Embryonic facial prominence (tissue), 1 donor: ENCODE data around the gene PAK5.
A peak's percentile ranks its signal among the peaks of the same experiment; 100 is the strongest.
"Not testable (repeated sequence)": the region's sequence is repeated elsewhere in the genome, so short reads cannot be mapped to it uniquely, and the experiment has no call there.

Experiments used
- DNase-seq: peaks from one replicate; pipeline ENCODE4 v3.0.0-alpha.2; 2016; ENCODE audit errors: extremely low spot score

The PAK5 gene

GRCh38 chr20:9685011-9685410 is 153.9 kb downstream of the PAK5 start:
- DNase-seq, result no peak

DNA sequence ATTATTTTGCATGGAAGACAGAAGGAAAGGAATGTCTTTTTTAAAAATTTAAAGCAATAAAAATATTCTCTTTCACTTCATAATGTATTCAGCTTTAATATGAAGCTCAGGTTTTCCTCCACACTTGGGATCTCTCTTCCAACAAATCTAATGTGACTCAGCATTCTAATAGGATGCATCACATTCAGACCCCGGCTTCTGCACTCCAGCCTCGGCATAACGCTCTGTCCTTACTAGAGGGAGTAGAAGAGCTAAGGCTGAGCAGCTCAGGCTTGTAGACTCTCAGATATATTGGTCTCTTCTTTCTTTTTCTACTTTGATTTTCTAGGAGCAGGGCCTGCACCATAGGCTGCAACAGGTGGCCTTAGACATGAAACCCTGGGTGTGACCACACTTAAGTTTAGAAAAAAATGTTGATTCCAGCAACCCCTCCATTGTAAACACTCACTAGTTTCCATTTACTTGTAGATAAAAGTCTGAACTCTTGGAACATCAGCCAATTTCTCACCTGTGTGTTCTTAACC is 161.7 kb downstream of the PAK5 start:
- DNase-seq, result no peak

GRCh38 chr20:9672981-9673380 is 165.9 kb downstream of the PAK5 start:
- DNase-seq, result no peak

DNA sequence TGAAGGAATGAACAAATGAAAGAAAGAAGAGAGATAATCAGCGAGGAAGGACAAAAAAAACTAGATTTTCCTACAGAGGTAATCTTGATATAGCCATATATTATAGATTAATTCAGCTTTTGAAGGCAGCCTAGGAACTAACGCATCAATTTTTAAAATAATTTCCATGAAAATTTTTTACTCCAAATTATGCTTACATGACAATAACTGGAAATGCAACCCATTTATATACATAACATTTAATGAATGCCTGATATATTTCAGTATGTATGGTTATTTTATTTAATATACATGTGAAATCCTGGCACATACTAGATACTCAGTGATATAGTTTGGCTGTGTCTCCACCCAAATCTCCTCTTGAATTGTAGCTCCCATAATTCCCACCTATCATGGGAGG is 166.8 kb downstream of the PAK5 start:
- no peak for DNase-seq

- DNase-seq, result no peak
These were observed 170.5 kb downstream of the PAK5 start for GRCh38 chr20:9668381-9668780.

- no peak for DNase-seq
These were observed 175.5 kb downstream of the PAK5 start for GRCh38 chr20:9663423-9663822.

DNA sequence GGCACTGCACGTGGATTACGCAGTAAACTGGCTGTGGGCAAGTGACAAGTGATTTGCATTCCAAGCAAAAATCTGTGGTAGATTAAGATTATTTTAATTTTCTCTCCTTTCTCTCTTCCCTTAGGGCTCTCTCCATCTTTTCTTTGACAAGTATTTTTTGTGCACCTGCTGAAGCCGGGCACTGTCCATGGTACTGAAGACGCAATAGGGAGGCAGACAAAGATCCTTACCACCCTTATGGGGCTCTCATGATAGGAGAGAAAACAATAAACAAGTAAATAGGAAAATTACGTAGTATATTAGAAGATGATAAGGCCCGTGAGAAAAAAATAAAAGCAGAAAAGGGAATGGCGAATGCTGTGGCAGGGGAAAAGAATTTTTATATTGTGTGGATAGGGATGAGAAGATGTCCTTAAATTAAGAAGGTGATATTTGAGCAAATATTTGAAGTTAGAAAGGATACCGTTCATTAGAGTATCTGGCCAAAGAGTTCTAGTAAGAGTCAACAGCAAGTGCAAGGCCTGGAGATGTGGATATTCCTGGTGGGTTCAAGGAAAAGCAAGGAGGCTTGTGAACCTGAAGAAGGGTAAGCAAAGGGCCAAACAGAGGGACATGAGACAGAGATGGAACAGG is 178.5 kb downstream of the PAK5 start:
- no peak for DNase-seq

DNA sequence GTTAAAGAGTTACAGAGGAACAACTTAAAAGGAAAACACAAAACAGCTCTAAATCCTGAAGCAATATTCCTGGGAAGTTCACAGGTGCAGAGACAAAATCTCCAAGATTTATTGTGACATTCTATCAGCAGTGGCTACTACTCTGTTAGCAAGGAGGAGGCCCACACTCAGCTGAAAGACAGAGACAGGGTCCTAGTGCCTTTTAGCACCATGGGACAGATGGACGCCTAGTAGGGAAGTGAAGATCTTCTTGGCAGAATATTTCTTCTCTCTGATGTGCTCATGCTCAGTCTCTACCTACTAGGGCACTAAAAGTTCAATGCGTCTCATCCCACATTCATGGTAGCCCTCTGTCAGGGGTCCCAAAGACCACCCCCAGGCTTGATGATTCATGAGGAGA is 191.1 kb downstream of the PAK5 start:
- DNase-seq, result no peak

GRCh38 chr20:9646375-9646774 is 192.5 kb downstream of the PAK5 start:
- DNase-seq, result no peak

DNA sequence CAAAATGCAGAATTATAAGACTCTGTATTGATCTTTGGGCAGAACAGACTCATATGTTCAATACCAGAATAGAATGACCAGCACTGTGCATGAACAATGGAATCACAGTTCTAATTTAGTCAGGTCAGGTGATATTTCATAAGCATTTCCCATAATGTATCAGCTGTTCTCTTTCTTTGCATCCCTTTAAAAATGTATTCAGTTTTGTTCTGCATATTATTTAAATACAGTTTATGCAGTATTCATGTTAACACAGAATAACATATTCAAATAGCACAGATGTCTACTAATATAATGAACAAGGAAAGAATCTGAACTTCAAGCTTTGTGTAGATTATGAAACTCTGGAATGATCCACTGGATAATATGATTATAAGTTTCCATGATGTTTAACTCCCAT is 196.0 kb downstream of the PAK5 start:
- DNase-seq, result no peak

DNA sequence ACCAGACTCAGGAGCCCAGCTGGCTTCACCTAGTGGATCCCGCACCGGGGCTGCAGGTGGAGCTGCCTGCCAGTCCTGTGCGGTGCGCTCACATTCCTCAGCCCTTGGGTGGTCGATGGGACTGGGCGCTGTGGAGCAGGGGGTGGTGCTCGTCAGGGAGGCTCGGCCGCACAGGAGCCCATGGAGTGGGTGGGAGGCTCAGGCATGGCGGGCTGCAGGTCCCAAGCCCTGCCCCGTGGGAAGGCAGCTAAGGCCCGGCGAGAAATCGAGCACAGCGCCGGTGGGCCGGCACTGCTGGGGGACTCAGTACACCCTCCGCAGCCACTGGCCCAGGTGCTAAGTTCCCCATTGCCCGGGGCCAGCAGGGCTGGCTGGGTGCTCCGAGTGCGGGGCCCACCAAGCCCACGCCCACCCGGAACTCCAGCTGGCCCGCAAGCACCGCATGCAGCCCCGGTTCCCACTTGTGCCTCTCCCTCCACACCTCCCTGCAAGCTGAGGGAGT is 197.3 kb downstream of the PAK5 start:
- DNase-seq, result not testable (repeated sequence)

DNA sequence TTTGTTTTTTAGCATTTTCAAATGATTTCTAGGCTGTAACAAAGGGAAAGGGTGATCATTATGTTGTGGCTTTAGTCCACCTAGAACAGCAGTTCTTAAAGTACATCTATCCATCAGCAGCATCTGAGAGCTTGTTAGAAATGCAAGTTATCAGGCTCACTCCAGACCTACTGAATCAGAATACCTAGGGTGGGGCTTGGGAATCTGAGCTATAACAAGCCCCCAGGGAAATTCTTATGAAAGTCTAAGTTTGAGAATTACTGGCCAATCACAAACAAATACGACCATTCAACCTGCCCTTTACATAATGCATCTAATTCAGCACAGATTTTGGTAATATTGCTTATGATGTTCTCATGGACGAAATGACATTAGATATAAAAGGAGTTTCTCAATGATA is 201.0 kb downstream of the PAK5 start:
- no peak for DNase-seq

DNA sequence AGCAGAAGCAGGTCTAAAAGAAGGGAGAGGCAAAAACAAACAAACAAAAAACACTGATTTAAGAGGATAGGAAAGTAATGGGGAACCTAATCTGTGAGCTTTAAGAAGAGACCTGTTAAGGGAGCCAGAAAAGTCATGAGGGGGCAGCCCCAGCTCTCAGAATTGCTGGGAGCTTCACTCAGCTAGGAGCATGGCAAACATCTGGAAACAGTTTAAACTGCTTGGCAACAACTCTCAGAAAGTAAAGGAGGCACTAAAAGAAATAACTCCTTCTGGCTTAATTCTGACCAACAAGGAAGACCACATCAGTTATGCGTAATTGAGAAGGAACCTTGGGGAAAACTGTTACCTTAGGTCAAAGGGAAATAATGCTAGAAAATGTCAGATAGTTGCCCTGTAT is 203.1 kb downstream of the PAK5 start:
- DNase-seq, result no peak

DNA sequence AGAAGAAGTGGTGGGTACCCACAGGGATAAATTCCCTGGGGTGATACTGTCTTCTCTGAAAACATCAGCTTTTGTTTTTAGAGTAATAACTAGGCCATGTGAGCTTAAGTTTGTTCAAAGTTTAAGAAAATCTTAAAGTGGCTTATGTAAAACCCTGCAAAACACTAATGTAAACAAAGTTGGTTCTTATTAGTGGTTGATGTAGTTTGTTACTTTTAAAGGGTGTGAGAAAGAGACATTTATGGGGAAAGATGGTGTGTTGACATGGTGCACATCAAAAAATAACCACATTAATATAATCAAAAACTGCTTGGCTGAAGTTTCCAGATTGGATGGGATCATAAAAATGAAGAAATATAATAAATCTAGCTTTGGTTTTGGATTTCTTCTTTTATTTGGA is 204.5 kb downstream of the PAK5 start:
- DNase-seq, result no peak

- no peak for DNase-seq
These were observed 205.9 kb downstream of the PAK5 start for GRCh38 chr20:9632991-9633390.

GRCh38 chr20:9632265-9632664 is 206.6 kb downstream of the PAK5 start:
- no peak for DNase-seq

- no peak for DNase-seq
These were observed 208.3 kb downstream of the PAK5 start for GRCh38 chr20:9630554-9630953.

GRCh38 chr20:9629831-9630230 is 209.0 kb downstream of the PAK5 start:
- no peak for DNase-seq

- no peak for DNase-seq
These were observed 210.3 kb downstream of the PAK5 start for GRCh38 chr20:9628589-9628988.

DNA sequence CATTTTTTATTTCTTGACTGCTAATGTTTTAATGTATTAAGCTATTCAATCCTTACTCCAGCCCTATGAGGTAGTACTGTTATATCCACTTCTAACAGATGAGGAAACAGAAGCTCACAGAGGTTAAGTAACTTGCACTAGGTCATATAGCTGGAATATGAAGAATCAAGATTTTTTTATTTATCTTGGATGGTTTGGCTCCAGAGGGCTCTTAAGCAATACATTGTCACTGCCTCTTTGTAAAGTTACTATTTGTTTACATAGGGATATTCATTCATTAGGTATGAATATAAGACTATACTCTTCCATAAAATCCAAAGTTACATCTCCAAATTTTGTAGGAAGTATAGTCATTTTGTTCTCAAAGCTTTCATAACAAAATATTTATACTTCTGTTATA is 210.7 kb downstream of the PAK5 start:
- DNase-seq, result no peak

DNA sequence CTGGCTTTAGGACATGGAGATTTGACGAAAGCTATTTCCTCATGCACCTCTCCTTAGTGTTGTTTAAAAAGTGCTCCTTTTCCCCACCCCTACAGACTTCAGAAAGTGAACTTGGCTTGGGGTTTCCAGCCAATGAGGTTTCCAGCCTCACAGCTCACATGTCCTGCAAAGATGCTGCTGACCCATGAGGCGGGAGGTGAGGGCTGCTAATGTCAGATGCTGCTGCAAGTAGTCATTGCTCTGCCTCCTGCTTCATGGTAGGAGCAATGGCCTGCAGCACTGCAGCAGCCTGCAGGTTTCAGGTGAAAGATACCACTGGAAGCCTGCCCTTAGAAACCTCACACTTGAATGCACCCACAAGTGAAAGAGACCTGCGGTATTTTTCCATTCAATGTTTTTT is 211.7 kb downstream of the PAK5 start:
- DNase-seq, result no peak

DNA sequence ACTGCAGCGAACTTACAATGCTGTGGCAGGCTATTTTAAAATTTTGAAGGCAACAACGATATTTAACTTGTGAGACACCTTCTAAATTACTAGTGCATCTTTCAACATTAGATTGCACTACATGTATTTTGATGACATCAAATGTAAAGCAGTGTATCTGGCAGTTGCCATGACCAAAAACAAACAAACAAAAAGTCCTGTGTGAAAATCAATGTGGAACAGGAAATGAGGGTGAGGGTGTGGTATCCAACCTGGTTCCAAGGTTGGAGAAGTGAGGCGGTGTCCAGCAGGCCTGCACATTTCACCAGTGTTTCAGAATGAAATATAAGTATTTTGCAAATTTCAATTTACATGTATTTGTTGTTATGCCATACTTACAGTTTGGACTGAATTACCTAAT is 212.5 kb downstream of the PAK5 start:
- no peak for DNase-seq

DNA sequence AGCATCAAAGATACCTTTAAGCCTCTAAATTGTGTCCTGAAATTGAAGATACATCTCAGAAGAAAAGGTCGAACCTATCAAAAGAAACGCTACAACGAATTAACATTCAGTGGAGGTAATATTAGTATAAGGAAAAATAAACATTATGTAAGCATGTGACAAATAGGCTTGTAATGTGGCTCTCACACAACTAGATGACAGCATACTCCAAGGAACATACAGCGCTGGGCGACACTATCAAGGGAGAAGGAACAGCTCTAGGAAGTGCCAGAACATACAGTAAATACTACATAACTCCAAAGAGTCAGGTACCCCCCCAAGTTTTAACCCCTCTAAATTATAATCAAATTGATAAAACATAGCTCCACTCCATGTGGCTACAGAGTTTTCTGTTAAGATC is 220.9 kb downstream of the PAK5 start:
- DNase-seq, result peak; percentile 43

DNA sequence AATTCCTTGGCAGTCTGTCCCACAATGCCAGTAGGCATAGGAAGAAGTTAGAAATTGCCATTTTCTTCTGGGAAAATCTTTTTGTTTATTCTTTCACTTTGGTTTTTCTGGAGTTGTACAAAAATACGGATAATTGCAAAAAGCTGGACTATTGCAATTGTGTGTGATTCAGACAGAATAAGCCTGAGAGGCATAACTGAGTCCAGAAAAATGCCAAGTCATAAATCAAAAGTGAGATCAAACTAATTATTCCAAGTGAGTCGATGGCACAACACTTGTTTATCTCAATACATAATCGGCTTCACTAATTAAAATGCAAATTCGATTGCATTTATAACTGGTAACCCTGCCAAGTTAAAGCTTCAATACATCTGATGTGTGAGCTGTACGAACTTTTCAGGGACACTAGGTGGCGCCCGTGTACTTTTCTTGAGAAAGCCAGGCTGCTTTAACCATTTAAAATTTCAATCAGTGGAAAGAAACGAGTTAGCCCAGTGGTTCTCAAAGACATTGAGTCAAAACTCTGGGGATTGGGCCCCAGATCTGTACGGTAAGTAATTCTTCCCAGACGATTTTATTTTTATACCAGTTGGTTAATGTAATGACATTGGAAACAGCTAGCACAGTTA is 221.9 kb downstream of the PAK5 start:
- peak; percentile 59 for DNase-seq
